Measurements from ENCODE around the gene SIN3B.

Gene SIN3B

DNA sequence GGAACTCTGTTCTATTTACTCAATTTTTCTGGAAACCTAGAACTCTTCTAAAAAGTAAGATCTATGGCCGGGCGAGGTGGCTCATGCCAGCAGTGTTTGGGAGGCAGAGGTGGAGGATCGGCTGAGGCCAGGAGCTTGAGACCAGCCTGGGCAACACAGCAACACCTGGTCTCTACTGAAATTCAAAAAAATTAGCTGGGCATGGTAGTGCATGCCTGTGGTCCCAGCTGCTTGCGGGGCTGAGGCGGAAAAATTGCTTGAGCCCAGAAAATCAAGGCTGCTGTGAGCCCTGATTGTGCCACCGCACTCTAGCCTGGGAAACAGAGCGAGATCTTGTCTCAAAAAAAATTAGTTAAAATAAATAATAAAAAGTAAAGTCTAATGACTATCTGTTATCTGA, 88.2 kb downstream of the SIN3B start:
- DNase-seq, result no peak

DNA sequence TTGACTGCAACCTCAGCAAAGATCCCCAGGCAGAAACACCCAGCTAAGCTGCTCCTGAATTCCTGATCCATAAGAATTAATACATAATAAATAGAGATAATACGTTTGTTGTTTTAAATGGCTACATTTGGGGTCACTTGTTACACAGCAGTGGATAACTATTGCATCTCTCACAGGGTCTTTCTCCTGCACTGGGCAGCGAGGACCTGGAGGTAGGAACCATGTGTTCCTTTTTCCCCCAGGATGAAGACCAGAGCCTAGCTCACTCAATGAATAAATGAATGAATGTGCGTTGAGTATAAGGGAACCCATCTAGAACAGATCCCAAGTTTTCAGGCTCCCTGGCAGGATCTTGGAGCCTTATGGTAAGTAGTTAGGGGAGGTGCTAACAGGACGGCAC, 90.3 kb downstream of the SIN3B start:
- DNase-seq, result no peak

DNA sequence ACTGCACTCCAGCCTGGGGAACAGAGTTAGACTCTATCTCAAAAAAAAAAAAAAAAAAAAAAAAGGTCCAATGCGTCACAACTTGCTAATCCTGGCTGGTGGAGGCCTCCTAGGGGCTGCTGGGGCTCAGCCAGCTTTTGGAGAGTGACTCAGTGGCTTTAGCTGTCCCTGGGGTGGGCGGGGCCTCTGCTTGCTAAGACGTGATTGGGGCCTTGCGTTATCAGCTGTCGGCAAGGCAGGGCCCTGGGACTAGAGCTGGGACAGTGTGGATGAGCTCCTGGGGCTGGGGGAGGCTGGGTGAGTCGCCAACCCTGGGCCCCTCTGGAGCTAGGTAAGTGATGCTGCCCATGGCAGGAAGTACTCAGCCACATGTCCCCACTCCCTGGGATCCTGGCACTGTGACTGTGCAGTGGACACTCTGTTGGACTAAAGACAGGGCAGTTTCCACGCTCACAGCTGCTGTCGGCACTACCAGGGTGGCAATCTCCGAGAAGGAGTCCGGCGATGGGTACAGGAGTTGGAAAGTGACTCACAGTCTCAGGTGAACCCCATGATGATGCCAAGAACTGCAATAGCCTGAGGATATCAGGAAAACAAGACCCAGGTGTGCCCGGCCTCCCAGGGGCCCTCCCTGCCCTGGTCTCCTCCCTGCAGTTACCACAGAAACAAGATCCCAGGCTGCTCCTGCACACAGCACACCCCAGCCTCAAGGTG, 91.8 kb downstream of the SIN3B start:
- no peak for DNase-seq

DNA sequence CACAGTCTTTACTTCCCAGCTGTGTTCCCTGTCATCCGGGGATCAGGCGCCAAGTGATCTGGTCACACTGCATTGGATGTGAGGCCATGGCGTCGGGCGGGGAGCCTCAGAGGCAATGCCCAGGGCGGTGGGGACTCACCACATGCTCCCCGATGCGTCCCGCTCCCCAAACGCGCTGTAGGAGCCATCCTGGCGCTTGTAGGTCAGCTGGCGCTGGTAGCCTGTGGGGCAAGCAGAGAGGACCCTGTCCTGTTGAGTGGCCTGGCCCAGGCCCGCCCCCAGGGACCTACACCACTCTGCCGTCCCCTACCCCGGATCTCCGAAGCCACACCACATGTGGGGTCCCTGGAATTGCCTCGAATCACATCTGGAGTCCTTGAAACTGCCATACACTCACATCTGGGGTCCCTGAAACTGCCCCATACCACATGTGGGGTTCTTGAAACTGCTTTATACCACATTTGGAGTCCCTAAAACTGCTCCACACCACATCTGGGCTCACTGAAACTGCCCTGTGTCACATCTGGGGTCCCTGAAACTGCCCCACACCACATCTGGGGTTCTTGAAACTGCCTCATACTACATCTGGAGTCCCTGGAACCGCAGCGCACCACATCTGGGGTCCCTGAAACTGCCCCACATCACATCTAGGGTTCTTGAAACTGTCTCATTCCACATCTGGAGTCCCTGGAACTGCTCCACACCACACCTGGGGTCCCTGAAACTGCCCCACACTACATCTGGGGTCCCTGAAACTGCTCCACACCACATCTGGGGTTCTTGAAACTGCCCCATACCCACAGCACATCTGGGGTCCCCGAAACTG, 92.8 kb downstream of the SIN3B start:
- no peak for DNase-seq

DNA sequence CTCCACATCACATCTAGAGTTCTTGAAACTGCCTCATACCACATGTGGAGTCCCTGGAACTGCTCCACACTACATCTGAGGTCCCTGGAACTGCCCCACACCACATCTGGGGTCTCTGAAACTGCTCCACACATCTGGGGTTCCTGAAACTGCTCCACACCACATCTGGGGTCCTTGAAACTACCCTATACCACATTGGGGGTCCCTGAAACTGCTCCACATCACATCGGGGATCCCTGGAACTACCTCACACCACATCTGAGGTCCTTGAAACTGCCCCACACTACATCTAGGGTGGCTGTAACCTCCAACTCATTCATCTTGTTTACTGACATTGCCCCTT, 93.4 kb downstream of the SIN3B start:
- DNase-seq, result no peak

DNA sequence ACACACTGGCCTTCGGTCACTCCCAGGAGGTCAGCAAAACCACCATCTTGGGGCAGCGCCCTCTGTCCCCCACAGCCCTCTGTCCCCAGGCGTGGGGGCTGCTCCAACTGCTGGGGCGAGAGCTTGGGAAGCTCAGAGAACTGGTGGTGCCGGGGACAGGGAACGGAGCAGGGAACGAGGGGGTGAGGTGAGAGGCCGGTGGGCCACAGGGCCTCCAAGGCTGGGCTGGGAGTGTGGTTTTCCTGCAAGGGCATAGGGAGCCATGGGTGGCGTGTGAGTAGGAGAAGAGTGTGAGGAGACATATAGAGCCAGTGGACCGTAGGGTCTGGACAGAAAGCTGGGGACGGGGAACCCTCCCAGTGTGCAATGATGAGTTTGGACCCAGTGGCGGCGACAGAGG, 93.8 kb downstream of the SIN3B start:
- no peak for DNase-seq

DNA sequence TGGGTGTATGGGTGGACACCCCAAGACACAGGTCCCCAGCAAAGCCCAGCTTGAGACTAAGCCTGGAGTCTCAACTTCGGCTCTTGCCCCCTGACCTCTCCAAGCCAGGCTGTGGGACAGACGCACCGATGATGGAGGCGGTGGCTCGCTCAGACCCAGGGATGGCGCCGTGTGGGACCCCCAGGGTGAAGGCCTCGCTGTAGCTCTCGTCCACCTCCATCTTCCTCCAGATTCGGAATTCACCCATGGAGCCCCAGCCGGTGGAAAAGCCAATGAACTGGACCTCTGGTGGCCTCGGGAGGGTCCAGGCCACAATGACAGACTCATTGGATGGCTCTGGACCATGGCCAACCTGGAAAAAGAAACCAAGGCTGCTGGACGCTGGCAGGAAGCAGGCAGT, 98.7 kb downstream of the SIN3B start:
- DNase-seq, result no peak

DNA sequence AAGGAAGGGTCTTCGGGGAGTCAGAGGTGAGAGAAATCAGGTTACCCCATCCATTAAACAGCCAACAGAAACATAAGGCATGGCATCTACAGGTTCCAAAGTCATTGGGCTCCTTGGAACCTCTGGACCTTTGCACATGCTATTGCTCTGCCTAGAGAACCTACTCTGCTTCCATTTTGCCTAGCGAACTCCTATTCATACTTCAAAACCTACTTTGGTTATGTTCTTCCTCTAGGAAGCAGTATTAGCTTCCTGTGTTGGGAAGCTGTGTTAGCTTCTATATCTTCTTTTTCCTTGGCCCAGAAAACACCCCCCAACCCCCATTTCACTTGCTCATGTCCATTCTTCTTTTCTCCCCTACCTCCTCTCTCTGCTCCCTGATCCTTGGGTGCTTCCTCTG, 99.2 kb downstream of the SIN3B start:
- no peak for DNase-seq

DNA sequence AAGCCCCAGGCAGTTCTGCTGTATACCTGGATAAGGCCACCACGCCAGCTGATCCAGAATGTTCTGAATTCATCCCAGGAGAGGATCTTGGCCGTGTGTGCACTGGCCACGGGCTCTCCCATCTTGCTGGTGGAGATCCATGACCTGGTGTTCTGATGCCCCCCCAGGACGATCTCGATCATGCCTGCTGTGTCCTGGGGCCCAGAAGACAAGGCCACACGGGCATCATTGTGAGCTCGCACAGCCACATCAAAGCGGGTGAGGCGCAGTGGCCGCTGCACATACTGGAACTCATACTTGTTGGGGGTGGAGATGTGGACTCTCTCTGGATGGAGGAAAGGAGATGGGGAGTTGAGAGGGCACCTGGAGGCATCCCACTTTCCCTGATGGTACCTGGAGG, 99.7 kb downstream of the SIN3B start:
- DNase-seq, result no peak

Data from NCI-H1092 (cell line).